RWPE1 (cell line): ENCODE results near the gene ELOA.

Experiments used
- CTCF ChIA-PET: fragments of 350-600 bp; sonication (Branson Sonifier 250); formaldehyde crosslinking; extraction: SDS; loops from one replicate; lab custom pipeline; 2021; lab: Yijun Ruan, JAX
- POLR2A ChIA-PET: fragments of 400-600 bp; formaldehyde crosslinking; extraction: SDS; loops from one replicate; lab custom pipeline; 2020; ENCODE audit warnings: antibody characterized with exemption; ENCODE audit not compliant: low non-redundant PET; lab: Yijun Ruan, JAX
- DNase-seq: peaks from one replicate; pipeline ENCODE4 v3.0.0; 2012; ENCODE audit warnings: low spot score
- H3K27ac ChIP-seq: fragments of 450-650 bp; 2 replicates; pipeline ENCODE4 v1.5.1; 2017
- TF ChIP-seq, protein P1 (sequence below): fragments of 450-650 bp; conservative IDR thresholded peaks from 2 replicates; pipeline ENCODE4 v1.5.1; 2017; ENCODE audit warnings: low read depth, mild to moderate bottlenecking

ELOA gene

DNA sequence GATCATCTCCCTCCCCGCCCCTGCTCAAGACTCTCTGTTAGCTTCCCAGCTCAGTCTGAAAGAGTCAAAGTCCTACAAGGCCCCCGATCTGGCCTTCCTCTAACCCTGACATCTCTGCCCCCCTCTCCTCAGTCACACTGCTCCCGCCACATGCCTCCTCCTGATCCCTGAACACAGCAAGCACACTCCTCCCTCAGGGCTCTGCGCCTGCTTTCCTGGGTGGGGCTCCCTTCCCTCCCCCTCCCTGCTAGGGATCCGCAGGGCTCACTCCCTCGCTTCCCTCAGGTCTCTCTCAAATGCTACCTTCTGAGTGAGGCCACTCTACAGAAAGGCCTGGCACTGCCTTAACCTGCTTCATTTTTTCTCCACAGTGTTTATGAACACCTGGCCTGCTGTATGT is 63.0 kb downstream of the ELOA start:
- CTCF ChIA-PET: interaction anchor here (0.6 kb wide), 1 partner anchor 23 kb away, joined by 3 read pairs; no protein-coding TSS in a partner anchor
- TF ChIP-seq, protein P1, sequence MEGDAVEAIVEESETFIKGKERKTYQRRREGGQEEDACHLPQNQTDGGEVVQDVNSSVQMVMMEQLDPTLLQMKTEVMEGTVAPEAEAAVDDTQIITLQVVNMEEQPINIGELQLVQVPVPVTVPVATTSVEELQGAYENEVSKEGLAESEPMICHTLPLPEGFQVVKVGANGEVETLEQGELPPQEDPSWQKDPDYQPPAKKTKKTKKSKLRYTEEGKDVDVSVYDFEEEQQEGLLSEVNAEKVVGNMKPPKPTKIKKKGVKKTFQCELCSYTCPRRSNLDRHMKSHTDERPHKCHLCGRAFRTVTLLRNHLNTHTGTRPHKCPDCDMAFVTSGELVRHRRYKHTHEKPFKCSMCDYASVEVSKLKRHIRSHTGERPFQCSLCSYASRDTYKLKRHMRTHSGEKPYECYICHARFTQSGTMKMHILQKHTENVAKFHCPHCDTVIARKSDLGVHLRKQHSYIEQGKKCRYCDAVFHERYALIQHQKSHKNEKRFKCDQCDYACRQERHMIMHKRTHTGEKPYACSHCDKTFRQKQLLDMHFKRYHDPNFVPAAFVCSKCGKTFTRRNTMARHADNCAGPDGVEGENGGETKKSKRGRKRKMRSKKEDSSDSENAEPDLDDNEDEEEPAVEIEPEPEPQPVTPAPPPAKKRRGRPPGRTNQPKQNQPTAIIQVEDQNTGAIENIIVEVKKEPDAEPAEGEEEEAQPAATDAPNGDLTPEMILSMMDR: no peak
- POLR2A ChIA-PET: no interaction called here

DNA sequence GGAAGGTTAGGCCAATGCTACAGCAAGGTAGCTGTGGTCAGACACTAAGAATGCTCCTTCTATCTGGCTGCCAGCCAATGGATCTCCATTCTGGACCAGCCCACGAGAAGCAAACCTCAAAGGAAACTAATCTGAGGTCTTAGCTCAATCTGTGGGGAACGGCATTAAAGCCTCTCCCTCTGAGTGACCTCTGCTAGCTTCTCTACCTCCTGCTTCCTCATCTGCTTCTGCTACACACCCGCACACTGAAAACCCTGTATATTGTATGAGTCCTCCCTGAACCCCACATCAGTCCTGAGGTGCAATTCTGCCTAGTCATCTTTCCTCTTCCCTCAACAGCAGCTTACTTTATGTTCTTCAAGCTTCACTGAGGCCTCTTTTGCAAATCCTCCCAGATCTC is 64.2 kb downstream of the ELOA start:
- POLR2A ChIA-PET: no interaction called here
- DNase-seq: no peak
- CTCF ChIA-PET: no interaction called here
- H3K27ac ChIP-seq: no peak overlapping the region
- TF ChIP-seq, protein P1: no peak

More for the DNA sequence above, 63.0 kb downstream of the ELOA start:
- no peak for DNase-seq
- no peak overlapping the region for H3K27ac ChIP-seq

GRCh38 chr1:23809751-23810171 is 66.5 kb downstream of the ELOA start:
- H3K27ac ChIP-seq: no peak overlapping the region
- POLR2A ChIA-PET: no interaction called here
- TF ChIP-seq, protein P1: peak; percentile 62
- CTCF ChIA-PET: interaction anchor here (0.6 to 3.1 kb wide), 11 partner anchors 8 to 161 kb away, joined by 3 to 13 read pairs (median 3); partner anchors contain the start of gene HMGCL
- DNase-seq: peak; percentile 64

DNA sequence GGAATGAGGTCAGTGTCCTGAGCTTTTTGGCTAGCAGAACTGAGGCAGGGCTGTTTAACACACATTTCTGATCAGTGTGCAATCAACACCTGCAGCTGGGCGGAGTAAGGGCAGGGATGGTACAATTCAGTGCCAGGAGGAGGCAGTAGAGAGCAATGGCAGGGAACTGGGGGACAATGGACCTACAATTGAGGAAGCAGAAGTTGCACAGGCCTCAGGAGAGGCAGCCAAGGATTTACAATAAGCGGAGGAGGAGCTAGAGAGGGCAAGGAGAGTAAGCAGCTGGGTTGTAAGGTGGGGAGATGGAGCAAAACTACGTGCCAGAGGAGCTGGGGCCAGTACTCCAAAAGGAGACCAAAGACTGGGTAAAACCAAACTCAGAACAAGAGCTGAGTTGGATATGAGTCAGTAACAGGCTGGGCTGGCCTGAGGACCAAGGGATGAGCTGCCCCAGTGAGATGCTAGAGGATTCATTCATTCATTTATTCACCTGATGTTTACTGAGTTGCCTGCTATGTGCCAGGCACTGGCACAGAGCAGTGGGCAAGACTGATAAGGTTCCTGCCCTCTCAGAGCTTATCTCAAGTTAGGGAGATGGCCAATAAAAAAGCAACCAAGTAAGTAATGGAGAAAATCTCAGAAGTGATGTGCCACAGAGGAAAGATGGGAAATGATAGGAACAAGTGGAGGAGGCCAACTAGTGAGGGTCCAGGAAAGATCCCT is 67.7 kb downstream of the ELOA start:
- H3K27ac ChIP-seq: peak overlapping the region; percentile 2; the same call in 1 of the 2 replicates
- DNase-seq: no peak
- TF ChIP-seq, protein P1: no peak; the same call in 1 of the 2 replicates
- POLR2A ChIA-PET: interaction anchor here (0.5 to 1.2 kb wide), 4 partner anchors 11 to 300 kb away, joined by 3 to 8 read pairs (median 3); partner anchors contain the start of gene GALE
- CTCF ChIA-PET: interaction anchor here (0.6 to 3.1 kb wide), 4 partner anchors 9 to 357 kb away, joined by 3 to 13 read pairs (median 4); no protein-coding TSS in a partner anchor
